ENCODE data around the gene ALPI. TPM values are rescaled to one million over a fixed set of nuclear protein-coding genes. Genes with fewer than 3 reads are reported as not detected.
A peak's percentile ranks its signal among the peaks of the same experiment; 100 is the strongest.
"Not testable (repeated sequence)": the region's sequence is repeated elsewhere in the genome, so short reads cannot be mapped to it uniquely, and the experiment has no call there.

ALPI gene
- total and polyA plus RNA-seq, 4 donors: 0.18 to 19.9 TPM; not detected in 2

GRCh38 chr2:232444409-232445148, 11.4 kb upstream of the ALPI start:
- DNase-seq: peak in 1 of 2 donors; percentile 71
- no peak for ATAC-seq (ENCODE audit: low FRiP score)
- H3K36me3 ChIP-seq (ENCODE audit: control insufficient read depth in 1 of 2, insufficient read depth in 2 of 2, low read length in 1 of 2): no peaks in the 10 kb centered on the region
- 80% methylated on average over 21 of the region's 21 CpGs for WGBS, 2 donors
- no peak overlapping the region for H3K4me3 ChIP-seq (ENCODE audit: low read length in 2 of 2)
- no peaks in the 10 kb centered on the region for H3K4me1 ChIP-seq (ENCODE audit: control insufficient read depth in 1 of 2, insufficient read depth in 2 of 2, low read length in 2 of 2)
- no peaks in the 10 kb centered on the region for H3K27me3 ChIP-seq (ENCODE audit: control insufficient read depth in 1 of 2, insufficient read depth in 2 of 2, low read length in 1 of 2)
- intact Hi-C loops (cut with DNase I): loop anchor here in 1 of 2 donors (5.0 kb wide), 1 partner anchor 522 kb away; no protein-coding TSS in a partner anchor
- no peak overlapping the region for H3K27ac ChIP-seq (ENCODE audit: low read depth in 1 of 2, low read length in 2 of 2)
- H3K9me3 ChIP-seq (ENCODE audit: control insufficient read depth, low read length): no peaks in the 10 kb centered on the region

GRCh38 chr2:232445149-232445885, 10.6 kb upstream of the ALPI start:
- H3K27ac ChIP-seq (ENCODE audit: low read depth in 1 of 2, low read length in 2 of 2); H3K36me3 ChIP-seq (ENCODE audit: control insufficient read depth in 1 of 2, insufficient read depth in 2 of 2, low read length in 1 of 2); ATAC-seq (ENCODE audit: low FRiP score); H3K4me1 ChIP-seq (ENCODE audit: control insufficient read depth in 1 of 2, insufficient read depth in 2 of 2, low read length in 2 of 2); H3K4me3 ChIP-seq (ENCODE audit: low read length in 2 of 2); DNase-seq; H3K27me3 ChIP-seq (ENCODE audit: control insufficient read depth in 1 of 2, insufficient read depth in 2 of 2, low read length in 1 of 2); intact Hi-C loops (cut with DNase I); H3K9me3 ChIP-seq (ENCODE audit: control insufficient read depth, low read length): not testable (repeated sequence)
- WGBS, 2 donors: 82 to 86% methylated on average over 17 to 27 of the region's 29 CpGs

GRCh38 chr2:232446266-232446777, 9.6 kb upstream of the ALPI start:
- intact Hi-C loops (cut with DNase I); DNase-seq; H3K4me1 ChIP-seq (ENCODE audit: control insufficient read depth in 1 of 2, insufficient read depth in 2 of 2, low read length in 2 of 2); H3K27ac ChIP-seq (ENCODE audit: low read depth in 1 of 2, low read length in 2 of 2); ATAC-seq (ENCODE audit: low FRiP score); H3K36me3 ChIP-seq (ENCODE audit: control insufficient read depth in 1 of 2, insufficient read depth in 2 of 2, low read length in 1 of 2); H3K4me3 ChIP-seq (ENCODE audit: low read length in 2 of 2); H3K9me3 ChIP-seq (ENCODE audit: control insufficient read depth, low read length); H3K27me3 ChIP-seq (ENCODE audit: control insufficient read depth in 1 of 2, insufficient read depth in 2 of 2, low read length in 1 of 2): not testable (repeated sequence)
- 34 to 100% methylated on average over 2 to 7 of the region's 9 CpGs for WGBS, 2 donors

DNA sequence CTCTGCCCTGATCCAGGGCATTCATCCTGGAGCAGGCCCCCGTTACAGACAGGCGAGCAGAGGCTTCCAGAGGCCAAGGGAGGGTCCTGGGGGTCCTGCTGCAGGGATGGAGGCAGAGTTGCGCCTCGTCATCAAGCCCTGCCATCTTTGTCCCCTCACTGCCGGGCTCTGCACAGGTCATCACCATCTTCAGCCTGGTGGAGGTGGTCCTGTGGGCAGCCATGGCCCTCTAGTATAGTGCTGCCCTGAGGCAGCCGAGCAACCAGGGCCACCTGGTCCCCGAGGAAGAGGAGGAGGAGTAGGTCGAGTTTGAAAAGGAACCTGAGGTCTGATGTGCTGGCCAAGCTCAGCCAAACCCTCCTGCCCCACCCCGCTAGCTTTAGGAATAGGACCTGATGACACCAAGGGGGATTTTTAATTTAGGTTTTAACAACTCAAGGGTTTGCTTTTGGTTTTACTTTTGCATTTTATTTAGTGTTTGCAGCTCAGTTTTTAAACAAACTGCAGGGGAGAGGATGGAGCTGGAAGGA, 8.8 kb upstream of the ALPI start:
- Histone ChIP-seq H3K4me1 (ENCODE audit: control insufficient read depth in 1 of 2, insufficient read depth in 2 of 2, low read length in 2 of 2) (no peaks in the 10 kb centered on the region), H3K9me3 (ENCODE audit: control insufficient read depth, low read length) (no peaks in the 10 kb centered on the region), H3K4me3 (ENCODE audit: low read length in 2 of 2) (no peak overlapping the region), H3K27ac (ENCODE audit: low read depth in 1 of 2, low read length in 2 of 2) (no peak overlapping the region), H3K27me3 (ENCODE audit: control insufficient read depth in 1 of 2, insufficient read depth in 2 of 2, low read length in 1 of 2) (no peaks in the 10 kb centered on the region), H3K36me3 (ENCODE audit: control insufficient read depth in 1 of 2, insufficient read depth in 2 of 2, low read length in 1 of 2) (no peaks in the 10 kb centered on the region)
- ATAC-seq (ENCODE audit: low FRiP score) (no peak), DNase-seq (no peak)
- WGBS, 2 donors: 83 to 90% methylated on average over 9 of the region's 9 CpGs
- intact Hi-C loops (cut with DNase I): no loop called here

DNA sequence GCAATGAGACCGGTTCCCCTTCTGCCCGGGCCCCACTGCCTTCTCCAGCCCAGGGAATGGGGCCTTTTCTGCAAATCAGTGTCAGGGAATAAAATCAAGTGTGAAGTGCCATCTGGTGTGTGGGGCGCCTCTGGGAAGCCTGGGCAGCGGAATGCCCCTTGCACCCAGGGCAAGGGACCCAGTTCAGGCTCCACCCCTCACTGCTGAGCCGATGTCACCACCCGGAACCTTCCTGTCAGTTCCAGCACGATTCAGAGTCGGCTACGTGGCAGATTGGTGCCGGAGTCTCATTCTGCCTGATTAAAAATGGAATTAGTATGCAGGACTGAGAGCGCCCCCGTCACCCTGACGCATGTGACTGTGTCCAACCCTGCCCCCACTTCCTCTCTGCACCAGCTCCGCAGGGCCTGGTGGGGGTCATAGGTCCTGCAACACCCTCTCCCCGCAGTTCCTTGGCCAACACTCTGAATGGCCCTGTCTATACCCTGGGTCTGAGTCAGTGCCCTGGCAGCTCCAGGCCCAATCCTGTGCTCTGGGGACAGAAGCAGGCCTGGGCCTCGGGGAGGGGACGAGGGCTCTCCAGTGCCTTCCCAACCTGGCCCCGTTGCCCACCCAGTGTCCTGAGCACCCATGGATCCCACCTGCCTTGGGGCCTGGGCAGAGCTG, 8.2 kb upstream of the ALPI start:
- H3K36me3 ChIP-seq (ENCODE audit: control insufficient read depth in 1 of 2, insufficient read depth in 2 of 2, low read length in 1 of 2): no peaks in the 10 kb centered on the region
- no peaks in the 10 kb centered on the region for H3K27me3 ChIP-seq (ENCODE audit: control insufficient read depth in 1 of 2, insufficient read depth in 2 of 2, low read length in 1 of 2)
- H3K4me1 ChIP-seq (ENCODE audit: control insufficient read depth in 1 of 2, insufficient read depth in 2 of 2, low read length in 2 of 2): no peaks in the 10 kb centered on the region
- H3K4me3 ChIP-seq (ENCODE audit: low read length in 2 of 2): no peak overlapping the region
- WGBS, 2 donors: 83 to 87% methylated on average over 18 of the region's 18 CpGs
- H3K27ac ChIP-seq (ENCODE audit: low read depth in 1 of 2, low read length in 2 of 2): no peak overlapping the region
- H3K9me3 ChIP-seq (ENCODE audit: control insufficient read depth, low read length): no peaks in the 10 kb centered on the region
- intact Hi-C loops (cut with DNase I): no loop called here
- ATAC-seq (ENCODE audit: low FRiP score): no peak
- DNase-seq: no peak

DNA sequence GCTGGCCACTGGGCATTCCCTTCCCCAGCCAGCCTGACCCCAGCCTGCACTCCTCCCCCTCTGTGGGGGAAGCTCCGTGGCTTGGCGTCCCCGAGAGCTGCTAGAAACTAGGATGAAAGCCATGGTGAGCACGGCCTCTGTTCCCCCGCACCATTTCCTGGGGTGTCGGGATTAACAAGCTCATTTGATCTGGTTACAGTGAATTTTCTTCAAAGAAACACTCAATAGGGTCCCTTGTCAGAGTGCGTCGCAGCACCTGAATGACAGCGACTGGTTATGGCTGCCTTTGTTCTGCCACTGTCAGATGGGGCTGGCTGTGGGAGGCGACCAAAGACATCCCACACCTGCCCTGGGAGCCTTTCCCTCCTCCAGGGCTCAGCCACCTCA, 7.7 kb upstream of the ALPI start:
- ATAC-seq (ENCODE audit: low FRiP score): no peak
- Histone ChIP-seq H3K27ac (ENCODE audit: low read depth in 1 of 2, low read length in 2 of 2) (no peak overlapping the region), H3K9me3 (ENCODE audit: control insufficient read depth, low read length) (no peaks in the 10 kb centered on the region), H3K36me3 (ENCODE audit: control insufficient read depth in 1 of 2, insufficient read depth in 2 of 2, low read length in 1 of 2) (no peaks in the 10 kb centered on the region), H3K4me3 (ENCODE audit: low read length in 2 of 2) (no peak overlapping the region), H3K4me1 (ENCODE audit: control insufficient read depth in 1 of 2, insufficient read depth in 2 of 2, low read length in 2 of 2) (no peaks in the 10 kb centered on the region), H3K27me3 (ENCODE audit: control insufficient read depth in 1 of 2, insufficient read depth in 2 of 2, low read length in 1 of 2) (no peaks in the 10 kb centered on the region)
- DNase-seq: no peak
- intact Hi-C loops (cut with DNase I): no loop called here
- WGBS, 2 donors: 75 to 79% methylated on average over 10 of the region's 10 CpGs

- Histone ChIP-seq H3K4me3 (ENCODE audit: low read length in 2 of 2) (no peak overlapping the region), H3K4me1 (ENCODE audit: control insufficient read depth in 1 of 2, insufficient read depth in 2 of 2, low read length in 2 of 2) (no peaks in the 10 kb centered on the region), H3K27ac (ENCODE audit: low read depth in 1 of 2, low read length in 2 of 2) (no peak overlapping the region), H3K27me3 (ENCODE audit: control insufficient read depth in 1 of 2, insufficient read depth in 2 of 2, low read length in 1 of 2) (no peaks in the 10 kb centered on the region), H3K9me3 (ENCODE audit: control insufficient read depth, low read length) (no peaks in the 10 kb centered on the region), H3K36me3 (ENCODE audit: control insufficient read depth in 1 of 2, insufficient read depth in 2 of 2, low read length in 1 of 2) (no peaks in the 10 kb centered on the region)
- intact Hi-C loops (cut with DNase I): no loop called here
- 72 to 75% methylated on average over 12 of the region's 12 CpGs for WGBS, 2 donors
- DNase-seq (no peak), ATAC-seq (ENCODE audit: low FRiP score) (no peak)
Observed at GRCh38 chr2:232449964-232450363, 6.0 kb upstream of the ALPI start.

GRCh38 chr2:232451645-232452044, 4.3 kb upstream of the ALPI start:
- 89% methylated on average over 3 of the region's 3 CpGs for WGBS, 2 donors
- DNase-seq: peak in 1 of 2 donors; percentile 42

More at GRCh38 chr2:232451645-232452044, 4.3 kb upstream of the ALPI start:
- H3K36me3 ChIP-seq (ENCODE audit: control insufficient read depth in 1 of 2, insufficient read depth in 2 of 2, low read length in 1 of 2); ATAC-seq (ENCODE audit: low FRiP score); H3K27ac ChIP-seq (ENCODE audit: low read depth in 1 of 2, low read length in 2 of 2); H3K27me3 ChIP-seq (ENCODE audit: control insufficient read depth in 1 of 2, insufficient read depth in 2 of 2, low read length in 1 of 2); H3K4me3 ChIP-seq (ENCODE audit: low read length in 2 of 2); H3K9me3 ChIP-seq (ENCODE audit: control insufficient read depth, low read length); H3K4me1 ChIP-seq (ENCODE audit: control insufficient read depth in 1 of 2, insufficient read depth in 2 of 2, low read length in 2 of 2); intact Hi-C loops (cut with DNase I): not testable (repeated sequence)

All from aorta (tissue), 5 donors.